ENCODE measurements around the gene JAKMIP1.

DNA sequence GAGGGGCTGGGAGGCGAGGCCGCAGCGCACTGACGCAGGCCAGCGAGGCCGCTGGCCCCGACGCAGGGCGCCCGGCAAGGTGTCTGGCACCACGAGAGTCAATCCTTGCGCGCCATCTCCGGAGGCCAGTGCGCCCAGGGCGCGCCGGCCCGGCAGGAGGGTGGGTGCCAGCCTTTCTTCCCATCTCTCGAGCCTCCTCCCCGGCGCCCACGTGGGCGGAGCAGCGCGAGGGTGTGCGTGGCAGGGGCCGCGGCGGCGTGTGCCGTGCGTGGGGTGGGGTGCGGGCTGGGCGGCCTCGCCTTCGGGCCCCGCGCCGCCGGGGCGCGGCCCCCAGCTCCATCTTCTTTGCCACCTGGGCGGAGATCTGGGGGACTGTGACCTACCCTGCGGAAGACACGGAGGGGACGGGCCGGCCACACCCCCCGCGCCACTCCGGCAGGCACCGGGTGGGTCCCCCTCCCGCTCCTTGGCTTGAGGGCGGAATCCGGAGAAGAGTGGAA lies 877 bp downstream of the JAKMIP1 start:
- TF ChIP-seq FOXM1 (IDR thresholded peaks at IDR 0.05; ENCODE audit: borderline replicate concordance) = no peak
- TF ChIP-seq BHLHE40 (IDR thresholded peaks at IDR 0.05; ENCODE audit: borderline replicate concordance) = no peak
- no peak for TF ChIP-seq SP1 (IDR thresholded peaks at IDR 0.05)
- TF ChIP-seq TARDBP (IDR thresholded peaks at IDR 0.05) = no peak
- TF ChIP-seq CTBP1 (IDR thresholded peaks at IDR 0.05; ENCODE audit: borderline replicate concordance) = no peak
- no peak for TF ChIP-seq NFRKB (IDR thresholded peaks at IDR 0.05)
- no peak for TF ChIP-seq ELF4 (IDR thresholded peaks at IDR 0.05)
- no peak for TF ChIP-seq SUZ12 (IDR thresholded peaks at IDR 0.05)
